HepG2 (cell line): Measurements from ENCODE around the gene PRR30. TPM values are rescaled to one million over a fixed set of nuclear protein-coding genes. Genes with fewer than 3 reads are reported as not detected.

Experiments used
- ERF ChIP-seq: IDR thresholded peaks from 2 replicates; pipeline ENCODE4 v1.6.1; 2018; ENCODE audit warnings: missing biosample characterization, missing genetic modification reagents
- FOSL2 ChIP-seq: sonication (generic); formaldehyde crosslinking; IDR thresholded peaks from 2 replicates; pipeline ENCODE4 v1.4.0; 2020; ENCODE audit warnings: missing genetic modification reagents
- HDAC1 ChIP-seq: sonication (generic); formaldehyde crosslinking; IDR thresholded peaks from 2 replicates; pipeline ENCODE4 v1.5.1; 2020; ENCODE audit warnings: mild to moderate bottlenecking, missing genetic modification reagents
- JUND ChIP-seq: sonication (generic); formaldehyde crosslinking; IDR thresholded peaks from 2 replicates; pipeline ENCODE4 v1.8.0; 2022; ENCODE audit warnings: mild to moderate bottlenecking, missing genetic modification reagents
- KDM6A ChIP-seq: IDR thresholded peaks from 2 replicates; pipeline ENCODE4 v1.6.1; 2016; ENCODE audit warnings: low read depth
- KLF16 ChIP-seq, 2 experiments: sonication (generic) in 1 of 2; formaldehyde crosslinking in 1 of 2; IDR thresholded peaks; 2 replicates each; pipeline versions ENCODE4 v1.6.1 to v1.8.0; 2016 to 2023; ENCODE audit warnings: missing genetic modification reagents in 2 of 2, missing compliant biosample characterization in 1 of 2
- MBD4 ChIP-seq: IDR thresholded peaks from 2 replicates; pipeline ENCODE4 v1.6.1; 2012; ENCODE audit warnings: low read length, inconsistent platforms, borderline replicate concordance
- PAF1 ChIP-seq: IDR thresholded peaks from 2 replicates; pipeline ENCODE4 v1.6.1; 2016; ENCODE audit warnings: missing genetic modification reagents, missing compliant biosample characterization
- RFX5 ChIP-seq: IDR thresholded peaks from 2 replicates; pipeline ENCODE4 v1.6.1; 2011; ENCODE audit warnings: low read depth, low read length, improper control_type of control experiment
- RXRA ChIP-seq: sonication (generic); formaldehyde crosslinking; IDR thresholded peaks from 2 replicates; pipeline ENCODE4 v1.5.1; 2020; ENCODE audit warnings: missing genetic modification reagents
- ZBTB21 ChIP-seq: sonication (generic); formaldehyde crosslinking; IDR thresholded peaks from 2 replicates; pipeline ENCODE4 v1.4.0; 2020; ENCODE audit warnings: missing genetic modification reagents
- ZBTB38 ChIP-seq: sonication (generic); formaldehyde crosslinking; IDR thresholded peaks from 2 replicates; pipeline ENCODE4 v1.5.1; 2020; ENCODE audit warnings: mild to moderate bottlenecking, missing genetic modification reagents
- ZBTB44 ChIP-seq: sonication (generic); formaldehyde crosslinking; IDR thresholded peaks from 2 replicates; pipeline ENCODE4 v1.4.0; 2020; ENCODE audit warnings: missing genetic modification reagents
- ZHX2 ChIP-seq, 2 experiments: sonication (generic) in 1 of 2; formaldehyde crosslinking in 1 of 2; IDR thresholded peaks; 2 replicates each; pipeline versions ENCODE4 v1.6.1 to v1.9.0; 2014 to 2022; ENCODE audit warnings: antibody characterized with exemption in 1 of 2, borderline replicate concordance in 1 of 2, inconsistent platforms in 1 of 2, low read depth in 1 of 2, missing genetic modification reagents in 1 of 2
- ZNF512B ChIP-seq: sonication (generic); formaldehyde crosslinking; IDR thresholded peaks from 2 replicates; pipeline ENCODE4 v1.5.1; 2020; ENCODE audit warnings: missing genetic modification reagents, mild to moderate bottlenecking, borderline replicate concordance
- ZNF549 ChIP-seq: sonication (generic); formaldehyde crosslinking; IDR thresholded peaks from 2 replicates; pipeline ENCODE4 v1.5.0; 2020; ENCODE audit warnings: missing genetic modification reagents
- ZNF572 ChIP-seq: sonication (generic); formaldehyde crosslinking; IDR thresholded peaks from 2 replicates; pipeline ENCODE4 v1.5.1; 2020; ENCODE audit warnings: mild to moderate bottlenecking, missing genetic modification reagents
- ZNF597 ChIP-seq: sonication (generic); formaldehyde crosslinking; IDR thresholded peaks from 2 replicates; pipeline ENCODE4 v1.5.0; 2020; ENCODE audit warnings: missing genetic modification reagents
- polyA plus RNA-seq, 8 experiments: library from polyadenylated mRNA; depleted of rRNA in 3 of 8; stranded (reverse) in 7 of 8; unstranded in 1 of 8; fragments of >200 nt; fragmentation: Illumina TruSeq in 4 of 8; extraction: Trizol in 4 of 8; gene quantifications; 2 replicates each; pipeline versions ENCODE4 v1.2.1 to v1.2.3, GENCODE V29; 2011 to 2016; ENCODE audit warnings: low read depth in 4 of 8, missing spikeins in 1 of 8, mixed read lengths in 1 of 8; ENCODE audit not compliant: insufficient read depth in 1 of 8
- total RNA-seq, 5 experiments: library from RNA; depleted of rRNA; stranded (reverse); fragments of >200 nt; fragmentation: Illumina TruSeq; extraction: Trizol; gene quantifications; 2 replicates each; pipeline ENCODE4 v1.2.3, GENCODE V29; 2016; ENCODE audit warnings: low read depth in 1 of 5

Gene PRR30
- total and polyA plus RNA-seq, 2 of the 13 experiments (the other 11 are each of a cell fraction or from before 2014, with no cell fraction given), result not detected

GRCh38 chr2:27091746-27092695, 47.2 kb downstream of the PRR30 start (continued):
- TF ChIP-seq ZHX2 (IDR thresholded peaks at IDR 0.05; ENCODE audit: low read depth) (no peak), ZHX2 (CRISPR knock-in tag; IDR thresholded peaks at IDR 0.05; ENCODE audit: borderline replicate concordance) (no peak), ZBTB44 (CRISPR knock-in tag) (no peak), KLF16 (CRISPR knock-in tag; IDR thresholded peaks at IDR 0.05) (no peak), ZBTB21 (CRISPR knock-in tag) (no peak), HDAC1 (no peak), ZNF549 (no peak), ZNF512B (CRISPR knock-in tag) (no peak), PAF1 (CRISPR knock-in tag) (no peak), FOSL2 (CRISPR knock-in tag) (no peak), ERF (CRISPR knock-in tag) (0 out of 2 replicates have a peak, but pooled peaks have one; percentile 13), RXRA (CRISPR knock-in tag) (no peak; the same call in 1 of the 2 replicates), MBD4 (no peak), RFX5 (no peak), ZNF572 (0 out of 2 replicates have a peak, but pooled peaks have one; percentile 72), ZBTB38 (CRISPR knock-in tag) (peak; percentile 87), ZNF597 (CRISPR knock-in tag) (no peak), KDM6A (no peak), JUND (CRISPR knock-in tag) (peak; percentile 36; the same call in 1 of the 2 replicates)
